Measurements from ENCODE around the gene NDUFA7.
"Not testable (repeated sequence)": the region's sequence is repeated elsewhere in the genome, so short reads cannot be mapped to it uniquely, and the experiment has no call there.

The NDUFA7 gene

DNA sequence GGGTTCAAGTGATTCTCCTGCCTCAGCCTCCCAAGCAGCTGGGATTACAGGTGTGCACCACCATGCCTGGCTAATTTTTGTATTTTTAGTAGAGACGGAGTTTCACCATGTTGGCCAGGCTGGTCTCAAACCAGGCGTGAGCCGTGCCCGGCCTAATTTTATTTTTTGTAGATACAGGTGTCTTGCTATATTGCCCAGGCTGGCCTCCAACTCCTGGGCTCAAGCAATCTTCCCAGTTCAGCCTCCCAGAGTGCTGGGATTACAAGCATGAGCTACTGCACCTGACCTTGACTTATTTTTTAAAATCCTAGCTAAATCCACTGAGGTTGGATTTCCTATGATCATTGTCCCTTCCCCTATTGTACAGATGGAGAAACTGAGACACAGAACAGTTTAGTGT, 20.3 kb upstream of the NDUFA7 start:
- not testable (repeated sequence) for DNase-seq

DNA sequence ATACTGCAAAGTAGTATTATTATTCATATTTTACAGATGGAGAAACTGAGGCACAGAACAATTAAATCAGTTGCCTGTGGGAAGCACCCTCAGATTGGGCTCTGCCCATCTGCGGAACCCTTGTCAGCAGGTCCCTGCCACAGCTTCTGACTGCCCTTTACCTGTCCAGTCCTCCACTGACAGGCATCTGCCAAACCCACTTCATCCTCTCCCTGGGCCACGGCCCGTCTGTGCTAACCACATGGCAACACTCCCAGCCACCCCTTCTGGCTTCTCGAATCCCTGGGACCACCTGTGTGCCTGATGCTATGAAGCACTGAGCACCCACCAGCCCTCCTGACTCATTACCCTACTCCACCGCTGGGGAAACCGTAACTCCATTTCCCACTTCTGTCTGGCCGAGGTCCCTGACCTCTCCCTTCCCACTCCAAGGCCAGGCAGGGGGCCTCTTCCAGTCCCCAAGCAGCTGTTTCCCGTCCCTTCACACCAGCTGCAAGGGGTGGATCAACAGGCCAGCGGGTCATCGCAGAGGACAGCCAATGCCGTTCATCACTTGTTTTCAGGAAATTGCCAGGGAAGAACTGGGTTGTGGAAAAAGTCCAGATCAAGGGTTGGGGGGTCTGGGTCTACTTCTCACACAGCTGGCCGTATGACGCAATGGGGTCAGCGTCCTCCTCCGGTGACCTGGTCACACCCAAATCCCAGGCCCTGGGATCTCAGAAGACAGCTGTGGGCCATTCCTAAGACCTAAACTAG, 19.3 kb upstream of the NDUFA7 start:
- no peak for DNase-seq

DNA sequence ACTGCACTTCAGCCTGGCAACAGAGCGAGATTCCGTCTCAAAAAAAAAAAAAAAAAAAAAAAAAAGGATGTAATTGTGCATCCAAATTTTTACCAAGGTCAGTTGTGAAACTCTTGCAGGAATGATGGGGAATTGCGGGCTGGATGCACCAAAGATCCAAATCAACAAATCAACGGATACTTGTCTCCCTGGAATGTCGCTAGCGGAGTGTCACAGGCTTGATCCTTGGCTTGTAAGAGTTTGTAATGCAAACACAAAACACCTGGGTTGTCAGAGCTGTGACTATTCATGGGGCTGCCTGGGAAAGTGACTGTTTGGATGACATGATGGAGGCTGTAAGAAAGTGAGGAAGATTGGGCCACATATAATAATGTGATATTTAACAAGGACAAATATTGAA, 17.7 kb upstream of the NDUFA7 start:
- no peak for DNase-seq

DNA sequence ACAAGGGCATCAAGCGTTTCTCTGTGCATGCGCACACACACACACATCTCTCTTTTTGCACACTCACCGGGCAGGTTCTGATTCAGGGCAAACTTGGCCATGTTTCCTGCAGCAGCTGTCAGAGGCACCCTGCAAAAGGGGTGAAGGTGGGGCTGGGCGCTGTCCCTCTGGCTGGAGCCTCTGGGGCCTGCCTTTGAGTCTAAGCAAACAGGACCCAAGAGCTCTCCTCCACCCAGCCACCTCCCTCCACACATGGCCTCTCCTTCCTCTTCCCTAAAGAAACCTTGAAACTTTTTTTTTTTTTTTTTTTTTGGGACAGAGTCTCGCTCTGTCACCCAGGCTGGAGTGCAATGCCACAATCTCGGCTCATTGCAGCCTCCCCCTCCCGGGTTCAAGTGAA, 16.6 kb upstream of the NDUFA7 start:
- no peak for DNase-seq

DNA sequence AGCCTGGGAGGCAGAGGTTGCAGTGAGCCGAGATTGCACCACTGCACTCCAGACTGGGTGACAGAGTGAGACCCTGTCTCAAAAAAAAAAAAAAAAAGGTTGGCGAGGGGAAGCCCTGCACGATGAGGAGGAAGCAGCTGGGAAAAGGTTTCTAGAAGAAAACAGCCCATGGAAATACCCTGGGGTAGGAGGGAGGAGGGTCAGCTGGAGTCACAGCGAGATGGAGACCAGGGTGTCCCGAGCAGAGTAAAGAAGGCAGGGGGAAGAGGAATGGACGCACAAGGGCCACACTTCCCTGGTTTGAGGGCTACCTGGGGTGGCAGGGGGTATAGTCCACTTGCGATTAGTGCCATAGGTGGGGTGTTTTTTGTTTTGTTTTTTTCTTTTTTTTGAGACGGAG, 15.5 kb upstream of the NDUFA7 start:
- no peak for DNase-seq

DNA sequence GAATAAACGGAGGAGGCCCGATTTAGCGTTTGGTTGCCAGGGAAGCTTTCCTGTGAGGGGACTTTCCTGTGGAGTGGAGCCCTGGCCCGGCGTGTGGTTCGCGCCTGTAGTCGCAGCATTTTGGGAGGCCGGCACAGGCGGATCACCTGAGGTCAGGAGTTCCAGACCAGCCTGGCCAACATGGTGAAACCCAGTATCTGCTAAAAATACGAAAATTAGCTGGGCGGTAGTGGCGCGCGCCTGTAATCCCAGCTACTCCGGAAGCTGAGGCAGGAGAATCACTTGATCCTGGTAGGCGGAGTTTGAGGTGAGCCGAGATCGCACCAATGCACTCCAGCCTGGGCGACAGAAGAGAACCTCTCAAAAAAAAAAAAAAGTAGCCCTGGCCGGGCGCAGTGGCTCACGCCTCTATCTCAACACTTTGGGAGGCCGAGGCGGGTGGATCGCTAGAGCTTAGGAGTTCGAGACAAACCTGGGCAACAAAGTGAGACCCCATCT, 14.9 kb upstream of the NDUFA7 start:
- DNase-seq: no peak

DNA sequence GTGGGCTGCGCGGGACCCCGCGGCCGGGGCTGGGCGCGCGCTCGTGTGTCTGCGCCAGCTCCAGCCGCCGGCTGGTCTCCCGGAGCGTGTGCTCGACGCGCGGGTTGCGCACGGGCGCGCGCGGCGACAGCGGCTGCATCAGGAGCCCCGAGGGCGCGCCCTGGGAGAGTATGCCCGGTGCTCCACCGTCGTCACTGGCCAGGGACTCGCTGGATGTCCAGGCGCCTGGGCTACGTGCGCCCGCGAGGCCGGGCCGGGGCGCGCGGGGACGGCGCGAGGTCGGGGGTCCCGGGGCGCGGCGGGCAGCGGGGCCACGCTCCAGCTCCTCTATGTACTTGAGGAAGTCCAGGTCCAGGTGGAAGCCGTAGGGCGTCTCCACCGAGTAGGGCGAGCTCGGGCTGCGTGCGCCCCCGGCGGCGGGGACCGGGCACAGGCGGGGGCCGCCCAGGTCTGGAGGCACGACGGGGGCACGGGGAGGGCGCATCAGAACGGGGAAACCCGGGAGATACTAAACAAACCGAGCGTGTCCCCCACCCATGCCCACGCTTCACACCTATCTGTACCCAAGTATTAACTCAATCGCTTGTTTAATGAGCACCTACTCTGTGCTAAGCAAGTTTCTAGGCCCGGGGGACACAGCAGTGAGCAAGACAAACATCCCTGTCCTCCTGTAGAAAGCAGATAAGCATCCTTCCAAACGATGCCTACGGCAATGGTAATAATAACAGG, 14.3 kb upstream of the NDUFA7 start:
- DNase-seq: no peak

DNA sequence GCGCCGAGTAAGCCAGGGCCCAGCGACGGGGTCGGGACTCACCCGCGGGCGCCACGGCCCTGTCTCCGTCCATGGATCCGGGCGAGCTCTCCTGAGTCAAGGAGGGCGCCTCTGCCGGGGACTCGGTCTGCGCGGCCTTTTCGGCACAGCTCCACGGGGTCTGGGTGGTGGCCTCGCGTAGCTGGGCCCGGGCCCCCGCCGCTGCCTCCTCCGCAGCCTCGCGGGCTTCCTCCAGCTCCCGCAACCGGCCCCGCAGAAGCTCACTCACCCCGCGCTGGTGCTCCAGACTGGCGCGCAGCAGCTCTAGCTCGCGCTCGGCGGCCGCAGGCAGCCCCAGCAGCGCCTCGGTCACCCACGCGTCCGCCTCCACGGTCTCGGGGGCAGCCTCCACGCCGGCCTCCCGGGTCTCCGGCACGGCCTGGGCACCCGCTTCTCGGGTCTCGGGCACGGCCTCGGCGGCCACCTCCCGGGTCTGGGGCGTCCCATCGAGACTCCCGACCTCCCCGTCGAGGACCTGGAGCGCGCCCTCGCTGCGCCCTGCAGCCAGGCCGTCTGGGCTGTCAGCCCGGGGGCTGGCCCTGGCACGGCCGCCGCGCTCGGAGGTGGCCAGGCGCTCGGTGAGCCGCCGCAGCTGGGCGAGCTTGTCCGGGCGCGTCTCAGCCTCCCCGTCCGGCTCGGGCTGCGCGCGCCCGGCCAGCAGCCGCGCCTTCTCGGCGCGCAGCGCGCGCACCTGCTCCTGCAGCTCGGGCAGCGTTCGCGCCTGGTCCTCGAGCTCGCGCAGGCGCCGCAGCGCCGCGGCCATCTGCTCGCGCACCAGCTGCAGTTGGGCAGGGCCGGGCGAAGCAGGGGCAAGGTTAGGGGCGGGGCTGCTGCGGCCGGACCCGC, 13.5 kb upstream of the NDUFA7 start:
- DNase-seq: no peak

DNA sequence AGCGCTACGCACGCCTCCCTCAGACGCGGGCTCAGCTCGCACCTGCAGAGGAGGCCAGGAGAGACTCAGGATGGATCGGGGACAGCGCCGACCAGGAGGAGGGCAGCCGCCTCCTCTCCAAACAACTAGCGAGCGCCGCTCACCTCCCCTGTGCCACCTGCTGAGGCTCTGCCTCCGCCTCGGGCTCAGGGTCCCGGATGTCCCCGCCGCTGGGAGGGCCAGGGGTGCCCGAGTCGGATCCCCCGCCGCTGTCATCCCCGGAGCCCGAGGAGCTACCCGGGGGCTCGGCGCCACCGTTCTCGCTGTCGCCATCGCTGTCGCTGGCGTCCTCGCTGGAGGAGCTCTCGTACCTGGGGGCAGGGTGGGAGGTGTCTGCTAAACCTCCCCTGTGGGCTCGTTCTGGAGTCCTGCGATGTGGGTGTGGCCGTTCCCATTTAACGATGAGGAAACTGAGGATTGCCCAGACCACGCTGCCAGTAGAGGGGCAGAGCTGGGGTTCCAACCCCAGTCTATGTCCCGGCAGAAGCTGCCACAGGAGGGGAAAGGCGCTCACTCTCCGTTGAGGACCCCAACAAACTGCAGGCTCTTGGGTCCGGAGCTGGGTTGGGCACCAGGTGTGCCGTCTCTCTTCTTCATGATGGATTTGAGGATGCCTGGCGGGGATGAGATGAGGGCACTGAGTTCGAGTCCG, 12.7 kb upstream of the NDUFA7 start:
- no peak for DNase-seq

DNA sequence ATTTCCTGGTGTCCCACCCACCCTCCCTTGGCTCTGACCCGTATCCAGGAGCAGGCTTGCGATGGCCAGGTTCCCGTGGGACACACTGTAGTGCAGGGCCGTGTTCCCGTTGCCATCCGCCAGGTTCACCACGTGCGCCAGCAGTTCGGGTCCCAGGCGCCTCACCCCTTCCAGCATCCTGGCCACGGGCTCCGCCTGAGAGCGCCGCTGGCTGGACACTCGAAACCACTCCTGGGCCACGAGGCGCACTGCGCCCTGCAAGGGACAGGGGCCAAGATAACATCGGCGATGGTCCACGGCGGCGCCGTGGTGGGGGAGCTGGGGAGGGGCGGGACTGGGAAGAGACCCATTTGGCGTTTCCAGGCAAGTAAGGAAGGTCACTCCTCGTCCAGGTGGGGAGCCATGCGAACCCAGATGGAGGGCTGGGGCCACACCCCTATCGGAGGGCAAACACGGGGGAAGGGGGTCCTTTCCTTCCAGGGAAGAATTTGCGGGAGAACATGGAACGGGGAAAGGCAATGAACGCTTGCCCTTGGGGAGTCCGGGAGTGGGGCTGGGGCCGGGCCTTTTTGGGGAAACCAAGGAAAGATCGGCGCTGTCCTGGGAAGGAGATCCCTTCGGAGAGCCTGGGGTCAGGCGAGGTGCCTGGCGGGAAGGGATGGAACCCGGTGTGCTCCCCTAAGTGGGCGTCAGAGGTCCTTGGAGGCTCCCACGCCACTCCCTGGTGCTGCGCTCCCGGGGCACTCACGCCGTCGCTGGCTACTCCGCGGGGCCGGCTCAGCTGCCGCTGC, 12.0 kb upstream of the NDUFA7 start:
- DNase-seq: no peak

DNA sequence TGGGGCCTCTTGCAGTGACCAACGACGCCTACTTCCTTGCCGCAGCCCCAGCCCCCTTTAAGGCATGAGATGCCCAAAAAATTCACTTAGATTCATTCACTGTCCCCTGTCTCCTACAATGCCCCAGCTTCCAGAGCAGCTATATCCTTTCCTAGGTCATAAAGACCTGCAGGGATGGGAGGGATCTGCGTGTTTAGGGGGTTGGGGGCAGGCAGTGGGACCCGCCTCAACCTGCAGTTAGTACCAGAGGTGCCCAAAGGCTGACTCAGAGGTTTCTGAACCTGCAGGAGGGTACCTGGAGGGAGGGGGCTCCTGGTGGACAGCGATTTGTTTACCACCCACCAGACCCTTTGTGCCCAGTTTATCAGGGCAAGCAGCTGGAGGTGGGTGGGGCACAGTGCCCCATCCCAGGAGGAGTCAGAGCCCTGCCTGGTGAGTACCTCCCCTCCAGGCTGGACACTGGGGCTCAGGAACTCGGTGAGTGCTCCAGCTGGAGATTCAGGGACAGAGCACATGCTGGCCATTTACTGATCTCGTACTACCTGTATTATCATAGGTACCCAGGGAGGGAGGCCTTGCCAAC, 10.2 kb upstream of the NDUFA7 start:
- DNase-seq: no peak

DNA sequence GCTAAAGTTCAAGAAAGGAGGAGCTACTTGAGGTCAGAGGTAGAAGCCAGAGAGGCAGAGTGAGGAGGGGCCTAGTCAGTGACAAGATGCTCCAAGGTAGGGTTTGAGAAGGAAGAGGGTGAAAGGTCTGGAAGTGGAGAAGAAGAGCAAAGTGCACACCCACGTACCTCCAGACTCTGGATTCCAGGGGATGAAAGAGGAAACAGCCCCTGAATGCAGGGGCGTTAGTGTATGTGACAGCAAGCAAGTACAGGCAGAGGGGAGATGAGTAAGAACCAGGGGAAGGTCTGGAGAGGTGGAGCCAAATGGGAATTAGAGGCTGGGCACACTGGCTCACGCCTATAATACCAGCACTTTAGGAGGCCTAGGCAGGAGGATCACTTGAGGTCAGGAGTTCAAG, 8.8 kb upstream of the NDUFA7 start:
- DNase-seq: no peak

DNA sequence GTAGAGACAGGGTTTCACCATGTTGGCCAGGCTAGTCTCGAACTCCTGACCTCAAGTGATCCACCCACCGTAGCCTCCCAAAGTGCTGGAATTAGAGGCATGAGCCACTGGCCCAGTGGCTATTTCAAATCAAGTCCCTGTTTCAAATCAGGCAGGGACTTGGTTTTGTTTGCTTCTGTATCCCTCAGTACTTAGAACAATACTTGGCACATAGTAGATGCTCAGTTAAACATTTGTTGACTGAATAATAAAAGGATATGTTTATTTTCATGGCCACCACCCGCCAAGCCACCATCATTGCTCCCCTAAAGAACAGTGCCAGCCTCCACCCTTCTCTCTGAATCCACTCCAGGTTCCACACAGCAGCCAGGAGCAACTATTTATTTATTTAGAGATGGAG, 4.3 kb upstream of the NDUFA7 start:
- DNase-seq: no peak

DNA sequence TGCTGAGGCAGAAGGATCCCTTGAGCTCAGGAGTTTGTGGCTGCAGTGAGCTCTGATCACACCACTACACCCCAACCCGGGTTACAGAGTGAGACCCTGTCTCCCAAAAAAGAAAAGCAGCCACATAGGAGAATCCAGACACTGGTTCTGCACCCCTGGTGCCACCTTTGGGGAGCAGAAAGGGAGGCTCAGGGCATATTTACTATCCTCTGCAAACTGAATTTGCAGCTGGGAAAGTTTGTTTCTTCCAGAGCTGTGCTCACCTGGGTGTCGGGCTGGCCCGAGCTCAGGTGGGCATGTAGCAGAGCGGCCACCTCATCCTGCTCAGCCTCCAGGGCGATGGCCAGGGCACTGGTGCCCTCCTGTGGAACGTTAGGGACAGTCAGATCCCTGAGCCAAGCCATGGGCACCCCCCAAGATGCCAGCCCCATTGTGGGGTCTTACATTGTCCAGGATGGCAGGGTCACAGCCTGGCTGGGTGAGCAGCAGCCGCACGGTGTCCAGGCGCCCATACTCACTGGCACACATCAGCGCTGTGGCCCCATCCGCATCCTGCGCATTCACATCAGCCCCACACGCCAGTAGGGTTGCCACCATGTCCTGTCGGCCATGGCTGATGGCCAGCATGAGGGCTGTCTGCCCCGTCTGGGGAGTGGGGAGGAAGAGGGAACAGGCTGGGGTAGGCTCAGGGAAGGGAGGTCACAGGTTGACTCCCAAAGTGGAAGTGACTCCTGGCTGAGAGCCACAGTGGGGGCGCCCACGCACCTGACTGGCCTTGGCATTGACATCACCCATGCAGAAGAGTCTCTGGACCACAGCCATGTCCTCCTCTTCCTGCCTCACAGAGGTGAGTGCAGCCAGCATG, 3.2 kb upstream of the NDUFA7 start:
- no peak for DNase-seq

DNA sequence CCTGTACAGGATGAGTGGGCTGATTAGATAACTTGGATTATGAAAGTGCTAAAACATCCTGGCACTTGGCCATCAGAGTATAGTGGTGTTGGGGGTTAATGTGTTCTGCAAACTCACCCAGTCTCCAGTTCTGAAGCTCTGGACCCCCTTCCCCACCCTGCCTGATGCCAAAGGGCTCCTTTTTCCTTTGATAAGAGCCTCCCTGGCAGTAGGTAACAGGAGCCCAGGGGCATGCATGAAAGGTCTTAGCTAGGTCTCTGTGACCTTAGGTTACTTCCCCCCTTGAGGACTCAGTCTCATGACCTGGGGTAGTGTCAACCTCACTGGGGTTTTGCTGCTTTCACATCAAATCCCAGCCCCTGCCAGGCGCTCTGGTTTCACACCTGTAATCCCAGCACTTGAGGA, 2.6 kb upstream of the NDUFA7 start:
- no peak for DNase-seq

DNA sequence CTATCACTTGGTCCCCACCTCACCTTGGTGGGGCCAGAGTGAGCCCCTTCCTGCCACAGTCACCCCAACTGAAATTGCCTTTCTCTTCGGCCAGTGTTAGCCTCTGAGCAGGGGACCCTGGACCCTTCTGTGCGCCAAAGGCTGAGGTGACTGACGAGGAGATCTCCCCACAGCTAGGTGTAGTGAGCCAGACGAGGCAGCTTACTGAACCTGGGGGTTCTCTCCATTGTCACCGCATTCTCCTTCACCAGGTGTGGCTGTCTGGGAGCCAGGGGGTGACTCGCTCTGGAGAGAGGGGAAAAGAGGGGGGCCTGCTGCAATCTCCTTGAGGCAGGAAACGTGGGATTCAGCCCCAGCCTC, 1.4 kb upstream of the NDUFA7 start:
- no peak for DNase-seq

DNA sequence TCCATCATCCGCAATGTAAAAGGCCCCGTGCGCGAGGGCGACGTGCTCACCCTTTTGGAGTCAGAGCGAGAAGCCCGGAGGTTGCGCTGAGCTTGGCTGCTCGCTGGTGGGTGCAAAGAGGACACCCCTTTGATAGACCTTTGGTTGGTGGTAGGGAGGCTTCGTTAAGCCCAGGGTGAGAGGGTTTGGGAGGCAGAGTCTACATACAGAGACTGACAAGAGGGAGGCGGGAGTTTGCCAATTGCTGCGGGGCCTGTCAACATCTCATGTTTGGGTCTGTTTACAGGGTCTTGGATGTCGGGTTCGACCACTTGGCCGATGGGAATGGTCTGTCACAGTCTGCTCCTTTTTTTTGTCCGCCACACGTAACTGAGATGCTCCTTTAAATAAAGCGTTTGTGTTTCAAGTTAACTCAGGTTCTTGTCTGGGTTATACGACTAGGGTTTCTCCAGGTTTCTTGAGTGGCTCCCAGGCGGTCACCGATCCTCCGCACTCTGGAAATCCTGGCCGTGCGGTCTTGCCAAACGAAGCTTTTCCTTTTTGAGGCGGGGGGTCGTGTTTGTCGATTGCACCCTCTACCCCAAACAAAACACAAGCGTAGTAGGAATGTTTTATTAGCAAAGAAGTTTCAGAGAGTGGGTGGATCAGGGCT, 937 bp upstream of the NDUFA7 start:
- no peak for DNase-seq

DNA sequence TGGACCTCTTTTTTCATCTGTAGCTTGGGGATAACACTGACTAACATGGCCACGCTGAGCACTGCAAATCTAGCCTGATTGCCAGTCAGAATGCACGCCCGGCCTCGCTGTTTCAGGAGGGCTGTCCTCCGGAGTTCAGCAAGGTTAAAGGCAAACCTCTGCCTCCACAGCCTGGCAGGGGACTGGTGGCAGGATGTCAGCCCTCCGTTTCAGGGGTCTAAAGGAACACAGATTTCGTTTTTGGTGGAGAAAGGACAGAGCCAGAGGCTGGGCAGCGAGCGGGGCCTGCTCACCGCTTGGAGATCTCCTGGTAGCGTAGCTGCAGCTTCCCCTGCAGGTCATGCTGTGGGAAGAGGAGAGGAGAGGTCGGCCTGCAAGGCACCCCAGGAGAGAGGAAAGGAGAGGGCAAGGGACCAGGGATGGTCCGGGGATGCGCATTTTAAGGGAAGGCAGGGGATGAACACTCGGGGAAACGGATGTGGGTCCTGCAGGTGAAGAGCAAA, 560 bp downstream of the NDUFA7 start:
- no peak for DNase-seq

DNA sequence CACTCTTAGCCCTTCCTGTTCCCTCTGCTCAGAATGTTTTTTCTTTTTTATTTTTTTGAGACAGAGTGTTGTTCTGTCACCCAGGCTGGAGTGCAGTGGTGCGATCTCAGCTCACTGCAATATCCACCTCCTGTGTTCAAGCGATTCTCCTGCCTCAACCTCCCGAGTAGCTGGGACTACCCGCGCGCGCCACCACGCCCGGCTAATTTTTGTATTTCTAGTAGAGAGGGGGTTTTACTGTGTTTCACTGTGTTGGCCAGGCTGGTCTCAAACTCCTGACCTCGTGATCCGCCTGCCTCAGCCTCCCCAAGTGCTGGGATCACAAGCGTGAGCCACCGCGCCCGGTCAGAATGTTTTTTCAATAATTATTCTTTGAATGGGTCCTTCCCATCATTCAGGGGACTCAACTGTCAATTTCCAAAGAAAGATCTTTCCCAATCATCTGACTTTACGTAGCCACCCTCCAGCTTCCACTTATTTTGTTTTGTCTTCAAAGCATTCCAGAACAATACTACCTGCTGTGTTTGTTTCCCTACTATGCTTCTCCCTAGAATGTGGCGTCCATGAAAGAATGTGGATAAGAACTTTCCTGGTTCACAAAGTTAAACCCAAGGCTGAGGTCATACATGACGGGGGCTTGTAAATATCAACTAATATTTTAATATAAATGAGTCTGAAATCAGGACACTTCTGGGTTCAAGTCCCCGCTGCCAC, 1.2 kb downstream of the NDUFA7 start:
- DNase-seq: no peak

Measured in midbrain (tissue), 1 donor.